Hepatocyte (in vitro differentiated cells): ENCODE results near the gene COQ10A. TPM values are rescaled to one million over a fixed set of nuclear protein-coding genes. Genes with fewer than 3 reads are reported as not detected.

Experiments used
- DNase-seq: peaks from one replicate; pipeline ENCODE4 v3.0.0-alpha.2; 2016; ENCODE audit warnings: low spot score
- H2AFZ ChIP-seq: fragments of 200-600 bp; sonication (generic); 2 replicates; pipeline ENCODE4 v1.6.0; 2016; ENCODE audit warnings: antibody characterized with exemption, mild to moderate bottlenecking
- H3K27ac ChIP-seq: fragments of 200-600 bp; sonication (generic); 2 replicates; pipeline ENCODE4 v1.5.1; 2016; ENCODE audit warnings: mild to moderate bottlenecking
- H3K27me3 ChIP-seq: fragments of 200-600 bp; sonication (generic); 2 replicates; pipeline ENCODE4 v1.6.1; 2016
- H3K36me3 ChIP-seq: fragments of 200-600 bp; sonication (generic); replicated peaks from 2 replicates; pipeline ENCODE4 v1.5.1; 2016; ENCODE audit warnings: low read depth; ENCODE audit not compliant: insufficient read depth
- H3K4me1 ChIP-seq: fragments of 200-600 bp; sonication (generic); 2 replicates; pipeline ENCODE4 v1.5.1; 2016; ENCODE audit warnings: mild to moderate bottlenecking, moderate library complexity; ENCODE audit not compliant: insufficient read depth
- H3K4me2 ChIP-seq: fragments of 200-600 bp; sonication (generic); 2 replicates; pipeline ENCODE4 v1.6.0; 2016
- H3K4me3 ChIP-seq: fragments of 200-600 bp; sonication (generic); 2 replicates; pipeline ENCODE4 v1.5.1; 2016; ENCODE audit warnings: mild to moderate bottlenecking
- H3K79me2 ChIP-seq: fragments of 200-600 bp; sonication (generic); 2 replicates; pipeline ENCODE4 v1.6.0; 2017; ENCODE audit warnings: mild to moderate bottlenecking
- H3K9me2 ChIP-seq: fragments of 200-600 bp; sonication (generic); replicated peaks from 2 replicates; pipeline ENCODE4 v1.6.0; 2017; ENCODE audit warnings: mild to moderate bottlenecking; ENCODE audit not compliant: insufficient read depth
- H3K9me3 ChIP-seq: fragments of 200-600 bp; sonication (generic); 2 replicates; pipeline ENCODE4 v1.5.1; 2016; ENCODE audit warnings: low read depth, mild to moderate bottlenecking
- H4K20me1 ChIP-seq: fragments of 200-600 bp; sonication (generic); 2 replicates; pipeline ENCODE4 v1.6.0; 2016; ENCODE audit warnings: mild to moderate bottlenecking; ENCODE audit not compliant: insufficient read depth, poor library complexity, severe bottlenecking
- CTCF ChIP-seq: fragments of 200-600 bp; sonication (generic); IDR thresholded peaks from 2 replicates; pipeline ENCODE4 v1.5.1; 2016; ENCODE audit warnings: antibody characterized with exemption, mild to moderate bottlenecking; ENCODE audit not compliant: poor library complexity
- EZH2 ChIP-seq: fragments of 200-600 bp; sonication (generic); IDR thresholded peaks from 2 replicates; pipeline ENCODE4 v1.6.1; 2016; ENCODE audit warnings: antibody characterized with exemption, mild to moderate bottlenecking, borderline replicate concordance
- EZH2phosphoT487 ChIP-seq: fragments of 200-600 bp; sonication (generic); IDR thresholded peaks from one replicate; pipeline ENCODE4 v1.6.1; 2018; ENCODE audit warnings: antibody characterized with exemption, mild to moderate bottlenecking, low read depth, moderate library complexity; ENCODE audit not compliant: unreplicated experiment, severe bottlenecking
- WGBS: methylation state at CpG from one replicate; pipeline ENCODE4 v1.1.6; 2016; ENCODE audit warnings: low lambda C conversion rate; ENCODE audit errors: missing lambda C conversion rate; 5-methylcytosine and 5-hydroxymethylcytosine counted together
- polyA plus RNA-seq: library from polyadenylated mRNA; unstranded; fragments of >200 nt; fragmentation: Nextera tagmentation; extraction: Ambion mirVana; gene quantifications from 2 replicates; pipeline ENCODE4 v1.2.1, GENCODE V29; 2016
- total RNA-seq: library from RNA; depleted of rRNA; stranded (reverse); fragments of >200 nt; gene quantifications from 2 replicates; pipeline ENCODE4 v1.2.3, GENCODE V29; 2014

COQ10A gene
- total and polyA plus RNA-seq, 2 experiments from 2014 or later: 8.2 to 10.7 TPM

GRCh38 chr12:56304872-56305590 lies 38.3 kb downstream of the COQ10A start:
- Histone ChIP-seq H3K36me3 (no peaks in the 10 kb centered on the region), H3K27ac (no peak overlapping the region)

GRCh38 chr12:56307221-56307965 lies 40.7 kb downstream of the COQ10A start:
- no peak overlapping the region for H2AFZ ChIP-seq
- peaks cover 2% of the 10 kb centered on the region for H3K79me2 ChIP-seq
- no peaks in the 10 kb centered on the region for H3K36me3 ChIP-seq
- H3K9me3 ChIP-seq: no peaks in the 10 kb centered on the region
- H4K20me1 ChIP-seq: no peaks in the 10 kb centered on the region
- no peak for DNase-seq
- no peaks in the 10 kb centered on the region for H3K4me1 ChIP-seq
- H3K4me3 ChIP-seq: no peak overlapping the region
- H3K9me2 ChIP-seq: no peaks in the 10 kb centered on the region
- no peak overlapping the region for H3K27ac ChIP-seq
- no peak overlapping the region for H3K4me2 ChIP-seq
- no peaks in the 10 kb centered on the region for H3K27me3 ChIP-seq
- no peak for TF ChIP-seq EZH2phosphoT487
- 98% methylated on average over 7 of the region's 7 CpGs for WGBS

More at GRCh38 chr12:56304872-56305590, 38.3 kb downstream of the COQ10A start:
- WGBS: 91% methylated on average over 8 of the region's 8 CpGs
- Histone ChIP-seq H3K4me3 (no peak overlapping the region), H3K4me1 (peaks cover 6% of the 10 kb centered on the region), H4K20me1 (no peaks in the 10 kb centered on the region), H3K9me3 (no peaks in the 10 kb centered on the region), H2AFZ (no peak overlapping the region), H3K27me3 (no peaks in the 10 kb centered on the region), H3K4me2 (no peak overlapping the region), H3K9me2 (no peaks in the 10 kb centered on the region), H3K79me2 (peaks cover 2% of the 10 kb centered on the region)
- no peak for DNase-seq
- TF ChIP-seq EZH2 (no peak), CTCF (no peak), EZH2phosphoT487 (no peak)

- Histone ChIP-seq H3K4me3 (no peak overlapping the region), H3K79me2 (peaks cover 6% of the 10 kb centered on the region), H3K9me2 (no peaks in the 10 kb centered on the region), H3K4me2 (no peak overlapping the region), H3K27me3 (no peaks in the 10 kb centered on the region), H3K27ac (no peak overlapping the region), H3K9me3 (no peaks in the 10 kb centered on the region), H4K20me1 (no peaks in the 10 kb centered on the region), H3K4me1 (no peaks in the 10 kb centered on the region), H2AFZ (no peak overlapping the region), H3K36me3 (no peaks in the 10 kb centered on the region)
- DNase-seq: no peak
- 91% methylated on average over 3 of the region's 3 CpGs for WGBS
- TF ChIP-seq CTCF: no peak
- TF ChIP-seq EZH2: no peak
Measured at GRCh38 chr12:56308714-56309113, 42.0 kb downstream of the COQ10A start.

GRCh38 chr12:56311003-56311402 lies 44.3 kb downstream of the COQ10A start:
- Histone ChIP-seq H3K9me2 (no peaks in the 10 kb centered on the region), H3K36me3 (no peaks in the 10 kb centered on the region), H4K20me1 (no peaks in the 10 kb centered on the region), H3K9me3 (no peaks in the 10 kb centered on the region), H3K27me3 (no peaks in the 10 kb centered on the region), H3K4me3 (no peak overlapping the region), H2AFZ (no peak overlapping the region), H3K27ac (no peak overlapping the region), H3K4me2 (no peak overlapping the region), H3K79me2 (peaks cover 21% of the 10 kb centered on the region), H3K4me1 (no peaks in the 10 kb centered on the region)
- no peak for DNase-seq
- TF ChIP-seq CTCF: no peak
- TF ChIP-seq EZH2phosphoT487: no peak
- TF ChIP-seq EZH2: no peak
- 98% methylated on average over 12 of the region's 12 CpGs for WGBS
